ENCODE measurements around the gene AP1M2.

- TF ChIP-seq CTCF (IDR thresholded peaks at IDR 0.05) (no peak), POLR2AphosphoS5 (IDR thresholded peaks at IDR 0.05) (no peak), POLR2A (IDR thresholded peaks at IDR 0.05) (no peak)
These were observed 30.5 kb upstream of the AP1M2 start for GRCh38 chr19:10617409-10618121.
